SK-N-SH treated with all-trans-retinoic acid at 6 μM for 48 hours (cell line): ENCODE data around the gene CPSF4.

Experiments
- ATAC-seq: fragments of 200-7000 bp; cut with Tn5 transposase; 3 replicates; pipeline ENCODE4 v1.9.1; 2020; ENCODE audit warnings: mild to moderate bottlenecking, moderate library complexity
- ARNTL ChIP-seq: fragments of 450-650 bp; formaldehyde crosslinking; IDR thresholded peaks from 2 replicates; pipeline ENCODE4 v1.5.0; 2020; ENCODE audit warnings: low read depth, mild to moderate bottlenecking, moderate library complexity, borderline replicate concordance
- BACH2 ChIP-seq: fragments of 250-450 bp; sonication (Bioruptor Pico); IDR thresholded peaks from 2 replicates; pipeline ENCODE4 v1.9.0; 2021; ENCODE audit warnings: mild to moderate bottlenecking, borderline replicate concordance
- CSDC2 ChIP-seq: fragments of 250-450 bp; sonication (Bioruptor Pico); IDR thresholded peaks from 2 replicates; pipeline ENCODE4 v1.5.0; 2020; ENCODE audit warnings: mild to moderate bottlenecking, moderate library complexity
- ESRRG ChIP-seq: fragments of 250-450 bp; sonication (Bioruptor Pico); IDR thresholded peaks from 2 replicates; pipeline ENCODE4 v1.6.1; 2021; ENCODE audit warnings: mild to moderate bottlenecking
- GLIS3 ChIP-seq: fragments of 250-450 bp; sonication (Bioruptor Pico); IDR thresholded peaks from 2 replicates; pipeline ENCODE4 v1.5.0; 2020; ENCODE audit warnings: mild to moderate bottlenecking, moderate library complexity
- ISL1 ChIP-seq: fragments of 250-450 bp; sonication (Bioruptor Pico); IDR thresholded peaks from 2 replicates; pipeline ENCODE4 v2.1.2; 2022; ENCODE audit warnings: mild to moderate bottlenecking, moderate library complexity
- OSR1 ChIP-seq: fragments of 250-450 bp; sonication (Bioruptor Pico); IDR thresholded peaks from 2 replicates; pipeline ENCODE4 v1.8.0; 2022; ENCODE audit warnings: moderate library complexity, mild to moderate bottlenecking, inconsistent platforms
- PATZ1 ChIP-seq: fragments of 250-450 bp; sonication (Bioruptor Pico); IDR thresholded peaks from 2 replicates; pipeline ENCODE4 v1.8.0; 2020; ENCODE audit warnings: mild to moderate bottlenecking, moderate library complexity, borderline replicate concordance
- PPARA ChIP-seq: fragments of 250-450 bp; sonication (Bioruptor Pico); IDR thresholded peaks from 2 replicates; pipeline ENCODE4 v1.5.0; 2020; ENCODE audit warnings: mild to moderate bottlenecking, borderline replicate concordance
- RARB ChIP-seq: fragments of 250-450 bp; sonication (Bioruptor Pico); IDR thresholded peaks from 2 replicates; pipeline ENCODE4 v1.8.0; 2021; ENCODE audit warnings: mild to moderate bottlenecking, moderate library complexity
- SNAI2 ChIP-seq: fragments of 250-450 bp; sonication (Bioruptor Pico); IDR thresholded peaks from 2 replicates; pipeline ENCODE4 v1.5.0; 2020; ENCODE audit warnings: mild to moderate bottlenecking, moderate library complexity
- TOX ChIP-seq: fragments of 250-450 bp; sonication (Bioruptor Pico); IDR thresholded peaks from 2 replicates; pipeline ENCODE4 v1.8.0; 2021; ENCODE audit warnings: mild to moderate bottlenecking, moderate library complexity, borderline replicate concordance
- TSHZ2 ChIP-seq: fragments of 250-450 bp; sonication (Bioruptor Pico); IDR thresholded peaks from 2 replicates; pipeline ENCODE4 v1.5.0; 2020; ENCODE audit warnings: mild to moderate bottlenecking, moderate library complexity
- ZC3H10 ChIP-seq: fragments of 250-450 bp; sonication (Bioruptor Pico); IDR thresholded peaks from 2 replicates; pipeline ENCODE4 v1.5.1; 2021; ENCODE audit warnings: mild to moderate bottlenecking, moderate library complexity
- ZFP3 ChIP-seq: fragments of 250-450 bp; sonication (Bioruptor Pico); IDR thresholded peaks from 2 replicates; pipeline ENCODE4 v1.5.0; 2020; ENCODE audit warnings: mild to moderate bottlenecking, moderate library complexity
- ZFP30 ChIP-seq: fragments of 450-650 bp; formaldehyde crosslinking; IDR thresholded peaks from 2 replicates; pipeline ENCODE4 v1.5.0; 2022; ENCODE audit warnings: mild to moderate bottlenecking, moderate library complexity
- ZNF565 ChIP-seq: fragments of 450-650 bp; formaldehyde crosslinking; conservative IDR thresholded peaks from 2 replicates; pipeline ENCODE4 v1.5.0; 2020; ENCODE audit warnings: low read depth, mild to moderate bottlenecking, moderate library complexity
- ZNF70 ChIP-seq: fragments of 450-650 bp; formaldehyde crosslinking; IDR thresholded peaks from 2 replicates; pipeline ENCODE4 v1.5.0; 2020; ENCODE audit warnings: mild to moderate bottlenecking, moderate library complexity
- TF ChIP-seq, protein P1 (sequence below): fragments of 250-450 bp; sonication (Bioruptor Pico); IDR thresholded peaks from 2 replicates; pipeline ENCODE4 v1.8.0; 2021; ENCODE audit warnings: low read depth, mild to moderate bottlenecking, moderate library complexity, borderline replicate concordance
- TF ChIP-seq, protein P2 (sequence below): fragments of 250-450 bp; sonication (Bioruptor Pico); IDR thresholded peaks from 2 replicates; pipeline ENCODE4 v1.5.1; 2021; ENCODE audit warnings: mild to moderate bottlenecking, moderate library complexity

Gene CPSF4

DNA sequence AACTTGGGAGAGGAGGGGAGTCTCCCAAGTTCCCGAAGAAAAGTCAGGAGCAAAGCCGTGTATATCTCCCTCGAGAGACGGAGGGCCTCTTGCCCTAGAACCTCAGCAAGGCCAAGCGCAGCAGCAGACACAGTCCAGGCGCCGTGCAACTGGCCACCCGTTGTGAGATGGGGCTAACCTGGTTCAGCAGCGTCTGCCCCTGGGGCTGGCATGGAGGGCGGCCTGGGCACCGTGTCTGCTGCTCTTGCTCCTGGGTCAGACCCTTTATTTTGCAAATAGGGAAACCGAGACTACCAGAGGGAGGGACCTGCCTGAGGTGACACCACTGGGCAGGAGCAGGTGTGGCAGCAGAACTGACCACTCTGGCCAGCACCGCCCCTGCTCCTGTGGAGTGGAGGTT is 13.8 kb downstream of the CPSF4 start:
- no peak for ATAC-seq
- TF ChIP-seq TOX (CRISPR knock-in tag): no peak
- no peak for TF ChIP-seq SNAI2 (CRISPR knock-in tag)
- TF ChIP-seq, protein P1, sequence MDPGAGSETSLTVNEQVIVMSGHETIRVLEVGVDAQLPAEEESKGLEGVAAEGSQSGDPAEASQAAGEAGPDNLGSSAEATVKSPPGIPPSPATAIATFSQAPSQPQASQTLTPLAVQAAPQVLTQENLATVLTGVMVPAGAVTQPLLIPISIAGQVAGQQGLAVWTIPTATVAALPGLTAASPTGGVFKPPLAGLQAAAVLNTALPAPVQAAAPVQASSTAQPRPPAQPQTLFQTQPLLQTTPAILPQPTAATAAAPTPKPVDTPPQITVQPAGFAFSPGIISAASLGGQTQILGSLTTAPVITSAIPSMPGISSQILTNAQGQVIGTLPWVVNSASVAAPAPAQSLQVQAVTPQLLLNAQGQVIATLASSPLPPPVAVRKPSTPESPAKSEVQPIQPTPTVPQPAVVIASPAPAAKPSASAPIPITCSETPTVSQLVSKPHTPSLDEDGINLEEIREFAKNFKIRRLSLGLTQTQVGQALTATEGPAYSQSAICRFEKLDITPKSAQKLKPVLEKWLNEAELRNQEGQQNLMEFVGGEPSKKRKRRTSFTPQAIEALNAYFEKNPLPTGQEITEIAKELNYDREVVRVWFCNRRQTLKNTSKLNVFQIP: no peak
- no peak for TF ChIP-seq RARB (CRISPR knock-in tag)
- TF ChIP-seq CSDC2: no peak
- no peak for TF ChIP-seq ESRRG (CRISPR knock-in tag)

DNA sequence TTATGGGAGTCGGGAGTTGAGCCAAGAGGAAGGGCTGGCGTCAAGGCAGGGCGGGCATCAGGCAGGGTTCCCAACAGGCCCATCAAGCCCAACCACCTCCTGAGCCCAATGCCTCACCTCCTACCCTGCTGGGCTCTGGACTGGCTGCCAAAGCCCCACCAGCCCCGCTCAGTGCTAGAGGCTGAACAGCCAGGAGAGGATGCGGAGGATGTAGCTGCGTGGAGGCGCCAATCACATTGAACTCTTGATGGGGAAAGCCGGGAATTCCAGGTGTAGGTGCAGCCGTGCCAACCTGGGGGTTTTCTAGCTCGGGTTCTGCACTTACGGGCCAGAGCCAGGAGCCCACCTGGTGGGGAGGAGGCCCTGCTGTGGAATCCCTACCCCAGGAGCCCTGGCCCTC is 14.4 kb downstream of the CPSF4 start:
- TF ChIP-seq ZNF565: no peak
- no peak for TF ChIP-seq GLIS3
- TF ChIP-seq ISL1 (CRISPR knock-in tag): no peak
- TF ChIP-seq, protein P1: no peak
- TF ChIP-seq ZNF70 (CRISPR knock-in tag): no peak
- TF ChIP-seq ZFP30 (CRISPR knock-in tag): no peak
- ATAC-seq: no peak

DNA sequence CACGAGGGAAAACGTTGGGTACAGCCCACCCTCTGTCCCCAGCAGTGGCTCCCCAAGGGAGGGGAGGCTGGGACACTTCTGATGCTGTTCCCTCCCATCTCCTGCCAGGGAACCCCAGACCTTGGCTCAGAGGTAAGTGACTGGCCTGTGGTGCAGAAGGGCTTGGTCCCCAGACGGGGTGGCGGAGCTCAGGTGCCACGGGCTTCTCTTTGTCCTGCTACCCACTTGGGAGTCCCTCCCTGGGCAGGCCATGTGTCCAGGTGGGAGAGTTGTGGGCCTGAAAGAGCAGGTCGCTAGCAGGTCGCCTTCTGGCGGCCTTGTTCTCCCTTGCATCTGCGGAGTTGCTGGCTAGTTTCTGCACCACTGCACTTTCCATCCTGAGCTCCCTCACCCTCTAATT is 17.1 kb downstream of the CPSF4 start:
- ATAC-seq: no peak; the same call in 2 of the 3 replicates

More for the DNA sequence above, 17.1 kb downstream of the CPSF4 start:
- no peak for TF ChIP-seq ZFP3
- TF ChIP-seq ZNF70 (CRISPR knock-in tag): no peak
- no peak for TF ChIP-seq OSR1 (CRISPR knock-in tag)
- no peak for TF ChIP-seq TSHZ2 (CRISPR knock-in tag)
- TF ChIP-seq ZFP30 (CRISPR knock-in tag): no peak
- TF ChIP-seq CSDC2: no peak
- TF ChIP-seq TOX (CRISPR knock-in tag): no peak
- TF ChIP-seq, protein P2, sequence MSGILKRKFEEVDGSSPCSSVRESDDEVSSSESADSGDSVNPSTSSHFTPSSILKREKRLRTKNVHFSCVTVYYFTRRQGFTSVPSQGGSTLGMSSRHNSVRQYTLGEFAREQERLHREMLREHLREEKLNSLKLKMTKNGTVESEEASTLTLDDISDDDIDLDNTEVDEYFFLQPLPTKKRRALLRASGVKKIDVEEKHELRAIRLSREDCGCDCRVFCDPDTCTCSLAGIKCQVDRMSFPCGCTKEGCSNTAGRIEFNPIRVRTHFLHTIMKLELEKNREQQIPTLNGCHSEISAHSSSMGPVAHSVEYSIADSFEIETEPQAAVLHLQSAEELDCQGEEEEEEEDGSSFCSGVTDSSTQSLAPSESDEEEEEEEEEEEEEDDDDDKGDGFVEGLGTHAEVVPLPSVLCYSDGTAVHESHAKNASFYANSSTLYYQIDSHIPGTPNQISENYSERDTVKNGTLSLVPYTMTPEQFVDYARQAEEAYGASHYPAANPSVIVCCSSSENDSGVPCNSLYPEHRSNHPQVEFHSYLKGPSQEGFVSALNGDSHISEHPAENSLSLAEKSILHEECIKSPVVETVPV: no peak
- TF ChIP-seq, protein P1: no peak
- no peak for TF ChIP-seq PATZ1 (CRISPR knock-in tag)
- TF ChIP-seq ZNF565: no peak
- no peak for TF ChIP-seq SNAI2 (CRISPR knock-in tag)
- TF ChIP-seq ARNTL (CRISPR knock-in tag): no peak
- TF ChIP-seq ZC3H10 (CRISPR knock-in tag): no peak
- no peak for TF ChIP-seq ISL1 (CRISPR knock-in tag)
- no peak for TF ChIP-seq GLIS3
- TF ChIP-seq PPARA (CRISPR knock-in tag): no peak
- no peak for TF ChIP-seq BACH2 (CRISPR knock-in tag)
